HEK293 (cell line): ENCODE data around the gene C1orf210.

ENCODE experiments used
- CTCF ChIA-PET: fragments of 350-600 bp; formaldehyde crosslinking; extraction: SDS; loops from one replicate; lab custom pipeline; 2021; ENCODE audit warnings: antibody characterized with exemption; lab: Yijun Ruan, JAX
- POLR2A ChIA-PET: fragments of 300-600 bp; formaldehyde crosslinking; extraction: SDS; loops from one replicate; lab custom pipeline; 2020; ENCODE audit warnings: antibody characterized with exemption, inconsistent platforms; lab: Yijun Ruan, JAX
- H3K27ac ChIP-seq: fragments of 200-500 bp; sonication (Bioruptor generic); 2 replicates; pipeline ENCODE4 v1.5.1; 2014; ENCODE audit warnings: low read depth, low read length, control low read depth, inconsistent platforms; ENCODE audit errors: extremely low read depth
- H3K36me3 ChIP-seq, 2 experiments: fragments of 200-500 bp in 1 of 2; sonication (Bioruptor generic) in 1 of 2; 1 replicate in 1 of 2; 2 replicates in 1 of 2; pipeline ENCODE4 v1.5.1; 2014 to 2017; ENCODE audit warnings: inconsistent platforms in 2 of 2, low read length in 2 of 2; ENCODE audit not compliant: control insufficient read depth in 2 of 2, insufficient read depth in 1 of 2
- H3K4me1 ChIP-seq: fragments of 200-500 bp; sonication (Bioruptor generic); 2 replicates; pipeline ENCODE4 v1.5.1; 2014; ENCODE audit warnings: mild to moderate bottlenecking, low read length, inconsistent platforms; ENCODE audit not compliant: control insufficient read depth, insufficient read depth
- H3K4me3 ChIP-seq: 2 replicates; pipeline ENCODE4 v1.5.1; 2011; ENCODE audit warnings: low read depth, mild to moderate bottlenecking, control low read depth, low read length, moderate library complexity
- H3K9me3 ChIP-seq: fragments of 200-500 bp; sonication (Bioruptor generic); 2 replicates; pipeline ENCODE4 v1.5.1; 2014; ENCODE audit warnings: low read depth, low read length, inconsistent platforms; ENCODE audit not compliant: control insufficient read depth, insufficient read depth
- EGR2 ChIP-seq: fragments of 450-650 bp; formaldehyde crosslinking; IDR thresholded peaks from 2 replicates; pipeline ENCODE4 v1.5.1; 2016; ENCODE audit warnings: low read depth, missing biosample characterization, missing genetic modification characterization
- HOXD13 ChIP-seq: sonication (generic); formaldehyde crosslinking; IDR thresholded peaks from 2 replicates; pipeline ENCODE4 v1.8.0; 2022; ENCODE audit warnings: missing genetic modification reagents, borderline replicate concordance
- ZBTB17 ChIP-seq: fragments of 450-650 bp; formaldehyde crosslinking; IDR thresholded peaks from 2 replicates; pipeline ENCODE4 v1.5.1; 2016; ENCODE audit warnings: missing biosample characterization, missing genetic modification characterization
- ZBTB20 ChIP-seq: fragments of 450-650 bp; formaldehyde crosslinking; IDR thresholded peaks from 2 replicates; pipeline ENCODE4 v1.5.1; 2016; ENCODE audit warnings: missing biosample characterization, missing genetic modification characterization
- ZFHX2 ChIP-seq: fragments of 450-650 bp; formaldehyde crosslinking; conservative IDR thresholded peaks from 2 replicates; pipeline ENCODE4 v1.5.1; 2016; ENCODE audit warnings: missing biosample characterization, missing genetic modification characterization
- ZFP3 ChIP-seq: fragments of 450-650 bp; formaldehyde crosslinking; IDR thresholded peaks from 2 replicates; pipeline ENCODE4 v1.5.1; 2016; ENCODE audit warnings: low read depth, missing biosample characterization, missing genetic modification characterization
- ZFP37 ChIP-seq: fragments of 450-650 bp; formaldehyde crosslinking; IDR thresholded peaks from 2 replicates; pipeline ENCODE4 v1.5.1; 2016; ENCODE audit warnings: missing biosample characterization, missing genetic modification characterization
- ZNF184 ChIP-seq: fragments of 450-650 bp; IDR thresholded peaks from 2 replicates; pipeline ENCODE4 v1.5.1; 2018; ENCODE audit warnings: missing biosample characterization, mild to moderate bottlenecking, missing genetic modification characterization
- ZNF2 ChIP-seq: fragments of 450-650 bp; formaldehyde crosslinking; IDR thresholded peaks from 2 replicates; pipeline ENCODE4 v1.5.1; 2016; ENCODE audit warnings: missing biosample characterization, missing genetic modification characterization
- ZNF248 ChIP-seq: fragments of 450-650 bp; formaldehyde crosslinking; IDR thresholded peaks from 2 replicates; pipeline ENCODE4 v1.5.1; 2017; ENCODE audit warnings: missing biosample characterization, missing genetic modification characterization
- ZNF335 ChIP-seq: fragments of 450-650 bp; formaldehyde crosslinking; conservative IDR thresholded peaks from 2 replicates; pipeline ENCODE4 v1.5.1; 2016; ENCODE audit warnings: missing biosample characterization, missing genetic modification characterization
- ZNF426 ChIP-seq: fragments of 450-650 bp; formaldehyde crosslinking; IDR thresholded peaks from 2 replicates; pipeline ENCODE4 v1.5.1; 2017; ENCODE audit warnings: missing biosample characterization, missing genetic modification characterization, mild to moderate bottlenecking, inconsistent platforms, moderate library complexity
- ZNF433 ChIP-seq: fragments of 450-650 bp; formaldehyde crosslinking; IDR thresholded peaks from 2 replicates; pipeline ENCODE4 v1.5.1; 2016; ENCODE audit warnings: missing biosample characterization, missing genetic modification characterization, low read depth
- ZNF501 ChIP-seq: fragments of 450-650 bp; formaldehyde crosslinking; IDR thresholded peaks from 2 replicates; pipeline ENCODE4 v1.5.1; 2016; ENCODE audit warnings: missing biosample characterization, missing genetic modification characterization
- ZNF544 ChIP-seq: fragments of 450-650 bp; formaldehyde crosslinking; IDR thresholded peaks from 2 replicates; pipeline ENCODE4 v1.5.0; 2017; ENCODE audit warnings: missing biosample characterization, missing genetic modification characterization
- ZNF549 ChIP-seq: fragments of 450-650 bp; IDR thresholded peaks from 2 replicates; pipeline ENCODE4 v1.5.1; 2018; ENCODE audit warnings: missing biosample characterization, missing genetic modification characterization, mild to moderate bottlenecking, inconsistent platforms, moderate library complexity
- ZNF580 ChIP-seq: fragments of 450-650 bp; formaldehyde crosslinking; IDR thresholded peaks from 2 replicates; pipeline ENCODE4 v1.5.1; 2016; ENCODE audit warnings: missing biosample characterization, missing genetic modification characterization
- ZNF670 ChIP-seq: fragments of 450-650 bp; formaldehyde crosslinking; IDR thresholded peaks from 2 replicates; pipeline ENCODE4 v1.5.1; 2016; ENCODE audit warnings: missing biosample characterization, missing genetic modification characterization, low read depth
- ZSCAN30 ChIP-seq: fragments of 450-650 bp; IDR thresholded peaks from 2 replicates; pipeline ENCODE4 v1.5.1; 2018; ENCODE audit warnings: missing biosample characterization, mild to moderate bottlenecking, missing genetic modification characterization, moderate library complexity
- TF ChIP-seq, protein P1 (sequence below): fragments of 450-650 bp; IDR thresholded peaks from 2 replicates; pipeline ENCODE4 v1.5.1; 2018; ENCODE audit warnings: missing biosample characterization, missing genetic modification characterization

Gene C1orf210

GRCh38 chr1:43319288-43319687 lies 33.9 kb upstream of the C1orf210 start:
- no peaks in the 10 kb centered on the region for H3K9me3 ChIP-seq
- H3K36me3 ChIP-seq = no peaks in the 10 kb centered on the region
- no peak overlapping the region for H3K4me3 ChIP-seq
- H3K27ac ChIP-seq = no peak overlapping the region
- no peaks in the 10 kb centered on the region for H3K4me1 ChIP-seq
- POLR2A ChIA-PET = no interaction called here
- CTCF ChIA-PET = no interaction called here
- TF ChIP-seq ZNF501 (tag by site-specific recombination) = no peak
- TF ChIP-seq ZNF544 = no peak
- TF ChIP-seq ZSCAN30 (tag by site-specific recombination) = no peak
- no peak for TF ChIP-seq ZNF335
- no peak for TF ChIP-seq ZNF549
- TF ChIP-seq ZNF2 (tag by site-specific recombination) = no peak
- TF ChIP-seq ZNF670 (tag by site-specific recombination) = no peak
- no peak for TF ChIP-seq ZNF433 (tag by site-specific recombination)
- no peak for TF ChIP-seq ZFP3 (tag by site-specific recombination)
- TF ChIP-seq HOXD13 (CRISPR knock-in tag) = no peak

DNA sequence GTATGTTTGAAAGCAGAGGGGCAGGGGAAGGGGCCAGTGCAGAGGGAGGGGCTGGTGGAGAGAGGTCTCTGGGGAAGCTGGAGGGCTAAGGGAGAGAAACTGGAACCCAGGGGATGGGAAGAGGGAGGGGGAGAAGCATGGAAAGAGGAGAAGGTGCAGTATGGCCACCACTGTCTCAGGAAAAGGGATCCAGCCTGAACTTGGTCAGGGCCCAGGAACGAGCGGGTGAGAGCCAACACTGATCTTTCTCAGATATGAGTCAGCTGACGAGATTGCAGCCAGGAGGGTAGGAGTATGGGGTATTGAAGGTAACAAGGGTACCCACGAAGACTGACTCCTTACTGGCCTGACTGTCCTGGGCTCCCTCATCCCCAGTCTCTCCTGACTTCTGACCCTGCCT lies 33.5 kb upstream of the C1orf210 start:
- H3K27ac ChIP-seq = no peak overlapping the region
- no peak overlapping the region for H3K4me3 ChIP-seq
- POLR2A ChIA-PET = no interaction called here
- TF ChIP-seq, protein P1, sequence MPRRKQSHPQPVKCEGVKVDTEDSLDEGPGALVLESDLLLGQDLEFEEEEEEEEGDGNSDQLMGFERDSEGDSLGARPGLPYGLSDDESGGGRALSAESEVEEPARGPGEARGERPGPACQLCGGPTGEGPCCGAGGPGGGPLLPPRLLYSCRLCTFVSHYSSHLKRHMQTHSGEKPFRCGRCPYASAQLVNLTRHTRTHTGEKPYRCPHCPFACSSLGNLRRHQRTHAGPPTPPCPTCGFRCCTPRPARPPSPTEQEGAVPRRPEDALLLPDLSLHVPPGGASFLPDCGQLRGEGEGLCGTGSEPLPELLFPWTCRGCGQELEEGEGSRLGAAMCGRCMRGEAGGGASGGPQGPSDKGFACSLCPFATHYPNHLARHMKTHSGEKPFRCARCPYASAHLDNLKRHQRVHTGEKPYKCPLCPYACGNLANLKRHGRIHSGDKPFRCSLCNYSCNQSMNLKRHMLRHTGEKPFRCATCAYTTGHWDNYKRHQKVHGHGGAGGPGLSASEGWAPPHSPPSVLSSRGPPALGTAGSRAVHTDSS (tag by site-specific recombination) = no peak
- TF ChIP-seq ZNF248 (no peak), ZNF426 (tag by site-specific recombination) (no peak), ZNF580 (tag by site-specific recombination) (no peak), ZBTB20 (tag by site-specific recombination) (0 out of 2 replicates have a peak, but pooled peaks have one; percentile 22)
- no peaks in the 10 kb centered on the region for H3K36me3 ChIP-seq
- no peaks in the 10 kb centered on the region for H3K9me3 ChIP-seq
- no peaks in the 10 kb centered on the region for H3K4me1 ChIP-seq
- CTCF ChIA-PET = interaction anchor here (0.6 to 1.4 kb wide), 2 partner anchors 16 to 1123 kb away, joined by 3 to 4 read pairs; no protein-coding TSS in a partner anchor

GRCh38 chr1:43317817-43318471 lies 32.6 kb upstream of the C1orf210 start:
- TF ChIP-seq ZBTB17 (0 out of 2 replicates have a peak, but pooled peaks have one; percentile 22), ZFP37 (no peak), ZNF184 (tag by site-specific recombination) (no peak), EGR2 (tag by site-specific recombination) (peak; percentile 74), ZFHX2 (tag by site-specific recombination) (peak; percentile 77)
- H3K27ac ChIP-seq = no peak overlapping the region
- H3K4me3 ChIP-seq = no peak overlapping the region
- H3K9me3 ChIP-seq = no peaks in the 10 kb centered on the region
- CTCF ChIA-PET = interaction anchor here (0.6 to 1.4 kb wide), 2 partner anchors 15 to 1124 kb away, joined by 3 to 4 read pairs; no protein-coding TSS in a partner anchor
- no peaks in the 10 kb centered on the region for H3K4me1 ChIP-seq
- no peaks in the 10 kb centered on the region for H3K36me3 ChIP-seq
- POLR2A ChIA-PET = no interaction called here
